RWPE1 (cell line): ENCODE results near the gene FGF14.
A peak's percentile ranks its signal among the peaks of the same experiment; 100 is the strongest.

Experiments
- CTCF ChIA-PET: fragments of 350-600 bp; sonication (Branson Sonifier 250); formaldehyde crosslinking; extraction: SDS; loops from one replicate; lab custom pipeline; 2021; lab: Yijun Ruan, JAX
- POLR2A ChIA-PET: fragments of 400-600 bp; formaldehyde crosslinking; extraction: SDS; loops from one replicate; lab custom pipeline; 2020; ENCODE audit warnings: antibody characterized with exemption; ENCODE audit not compliant: low non-redundant PET; lab: Yijun Ruan, JAX
- DNase-seq: peaks from one replicate; pipeline ENCODE4 v3.0.0; 2012; ENCODE audit warnings: low spot score
- H3K27ac ChIP-seq: fragments of 450-650 bp; 2 replicates; pipeline ENCODE4 v1.5.1; 2017
- TF ChIP-seq, protein P1 (sequence below): fragments of 450-650 bp; conservative IDR thresholded peaks from 2 replicates; pipeline ENCODE4 v1.5.1; 2017; ENCODE audit warnings: low read depth, mild to moderate bottlenecking

The FGF14 gene

DNA sequence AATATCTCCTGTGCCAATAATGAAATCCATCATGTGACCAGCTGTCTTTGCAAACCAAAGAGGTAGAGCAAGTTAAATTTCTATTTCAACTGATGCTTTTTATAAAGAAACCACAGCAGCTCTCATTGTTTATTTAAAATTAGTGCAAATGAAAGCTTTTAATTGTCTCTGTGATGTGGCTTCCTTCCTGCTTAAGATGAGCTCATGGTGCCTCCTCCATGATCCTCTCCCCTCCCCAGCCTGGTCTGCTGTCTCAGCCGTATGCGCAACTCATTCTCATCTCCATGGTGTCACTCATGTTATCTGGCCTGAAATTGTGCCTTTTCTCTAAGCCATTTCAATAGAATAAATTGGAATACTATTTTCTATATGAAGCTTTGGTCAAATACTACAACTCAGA, 270.6 kb downstream of the FGF14 start:
- DNase-seq: no peak
- CTCF ChIA-PET: interaction anchor here (1.7 kb wide), 1 partner anchor 10 kb away, joined by 9 read pairs; no protein-coding TSS in a partner anchor
- POLR2A ChIA-PET: no interaction called here
- TF ChIP-seq, protein P1, sequence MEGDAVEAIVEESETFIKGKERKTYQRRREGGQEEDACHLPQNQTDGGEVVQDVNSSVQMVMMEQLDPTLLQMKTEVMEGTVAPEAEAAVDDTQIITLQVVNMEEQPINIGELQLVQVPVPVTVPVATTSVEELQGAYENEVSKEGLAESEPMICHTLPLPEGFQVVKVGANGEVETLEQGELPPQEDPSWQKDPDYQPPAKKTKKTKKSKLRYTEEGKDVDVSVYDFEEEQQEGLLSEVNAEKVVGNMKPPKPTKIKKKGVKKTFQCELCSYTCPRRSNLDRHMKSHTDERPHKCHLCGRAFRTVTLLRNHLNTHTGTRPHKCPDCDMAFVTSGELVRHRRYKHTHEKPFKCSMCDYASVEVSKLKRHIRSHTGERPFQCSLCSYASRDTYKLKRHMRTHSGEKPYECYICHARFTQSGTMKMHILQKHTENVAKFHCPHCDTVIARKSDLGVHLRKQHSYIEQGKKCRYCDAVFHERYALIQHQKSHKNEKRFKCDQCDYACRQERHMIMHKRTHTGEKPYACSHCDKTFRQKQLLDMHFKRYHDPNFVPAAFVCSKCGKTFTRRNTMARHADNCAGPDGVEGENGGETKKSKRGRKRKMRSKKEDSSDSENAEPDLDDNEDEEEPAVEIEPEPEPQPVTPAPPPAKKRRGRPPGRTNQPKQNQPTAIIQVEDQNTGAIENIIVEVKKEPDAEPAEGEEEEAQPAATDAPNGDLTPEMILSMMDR: no peak
- no peak overlapping the region for H3K27ac ChIP-seq

DNA sequence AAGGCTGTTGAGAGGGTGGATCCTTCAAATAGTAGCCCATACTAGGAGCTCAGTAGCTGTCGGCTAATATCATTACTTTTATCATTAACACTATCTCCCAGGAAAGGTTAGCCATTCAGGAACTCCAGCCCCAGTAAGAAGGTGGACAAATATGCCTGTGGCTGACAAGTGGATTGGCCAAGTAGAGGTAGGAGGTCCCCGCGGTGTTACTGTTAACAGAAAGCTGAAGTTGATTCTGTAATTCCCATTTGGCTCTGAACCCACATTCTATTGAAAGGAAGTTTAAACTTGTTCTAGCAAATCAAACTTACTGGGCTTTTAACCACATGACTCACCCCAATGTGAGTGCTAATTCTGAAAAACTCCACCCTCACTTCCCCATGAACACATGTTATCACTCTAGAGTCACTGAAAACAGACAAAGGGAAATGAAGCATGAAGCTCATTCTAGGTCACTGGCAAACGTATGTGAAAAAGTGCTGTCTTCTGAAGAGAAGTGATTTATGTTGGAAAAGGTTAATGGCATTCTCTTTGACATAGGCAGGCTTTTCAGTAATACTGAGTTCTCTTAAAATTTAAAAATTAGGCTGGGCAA, 273.5 kb downstream of the FGF14 start:
- ChIA-PET CTCF (interaction anchor here (0.5 to 1.0 kb wide), 3 partner anchors 13 to 45 kb away, joined by 3 to 4 read pairs (median 3); no protein-coding TSS in a partner anchor), POLR2A (no interaction called here)
- TF ChIP-seq, protein P1: no peak
- H3K27ac ChIP-seq: peak overlapping the region; percentile 86
- peak; percentile 78 for DNase-seq

DNA sequence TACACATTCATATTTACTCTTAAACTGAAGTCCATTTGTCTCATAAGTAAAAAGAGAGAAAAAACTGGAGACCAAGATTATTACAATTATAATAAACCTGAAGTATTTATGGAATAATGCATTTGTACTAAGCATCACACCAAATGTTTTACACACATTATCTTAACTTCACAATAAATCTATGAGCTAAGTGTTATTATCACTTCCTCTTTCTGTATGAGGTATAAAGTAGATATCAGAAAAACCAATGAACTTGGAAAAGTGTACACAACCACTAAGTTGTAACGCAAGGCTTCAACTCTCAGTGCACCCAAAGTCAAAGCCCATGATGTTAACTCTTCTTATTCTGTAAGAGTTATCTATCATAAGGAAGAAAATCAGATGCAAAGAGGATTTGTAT, 274.7 kb downstream of the FGF14 start:
- no peak overlapping the region for H3K27ac ChIP-seq
- ChIA-PET CTCF (no interaction called here), POLR2A (no interaction called here)
- no peak for DNase-seq
- TF ChIP-seq, protein P1: no peak

DNA sequence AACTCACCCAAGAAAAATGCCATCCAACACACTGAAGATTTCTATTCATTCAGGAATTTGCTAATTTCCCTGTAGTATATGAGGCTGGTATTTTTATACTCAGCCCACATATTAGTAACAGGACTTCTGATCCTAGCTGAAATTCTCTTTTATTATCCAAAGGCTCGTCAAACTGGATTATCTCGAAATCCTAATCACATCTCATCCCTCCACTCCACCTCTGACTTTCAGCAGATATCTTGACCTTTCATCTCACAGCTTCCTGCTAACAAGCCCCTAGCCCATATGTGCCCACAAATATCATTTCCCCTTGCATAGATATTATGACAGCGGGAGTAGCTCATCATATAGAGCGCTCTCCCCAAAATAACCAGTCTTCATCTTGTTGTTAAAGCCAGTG, 279.7 kb downstream of the FGF14 start:
- H3K27ac ChIP-seq: no peak overlapping the region
- no peak for DNase-seq
- TF ChIP-seq, protein P1: no peak
- ChIA-PET CTCF (no interaction called here), POLR2A (no interaction called here)

DNA sequence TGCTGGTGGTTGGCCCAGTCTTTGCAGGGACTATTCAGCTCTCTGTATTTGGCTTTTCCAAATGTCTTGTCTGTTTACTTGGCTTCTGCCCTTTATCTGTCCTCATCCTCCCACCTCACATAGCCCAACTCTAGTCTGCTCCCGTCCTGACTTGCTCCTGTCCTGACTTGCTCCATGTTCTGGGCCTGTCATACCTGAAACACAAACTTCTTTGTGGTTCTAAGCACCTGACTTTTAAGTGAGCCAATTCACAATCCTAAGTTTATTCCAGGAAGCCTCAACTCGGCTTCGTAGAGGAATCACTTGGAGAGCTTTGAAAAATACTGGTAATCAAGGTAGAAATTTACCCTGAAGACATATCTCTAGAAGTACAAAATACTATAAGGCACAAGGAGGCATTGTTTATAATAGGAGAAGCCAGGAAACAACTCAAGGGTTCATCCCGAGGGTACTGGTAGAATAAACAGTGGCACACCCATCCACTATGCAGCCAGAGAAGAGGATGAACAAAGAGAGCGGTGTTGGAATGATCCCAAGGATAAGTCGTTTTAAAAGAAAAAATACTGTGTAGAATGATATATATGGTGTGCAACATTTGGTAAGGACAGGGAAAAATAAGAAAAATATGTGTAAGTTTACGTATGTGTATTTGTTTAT, 284.5 kb downstream of the FGF14 start:
- peak; percentile 23 for DNase-seq
- ChIA-PET POLR2A (no interaction called here), CTCF (no interaction called here)
- TF ChIP-seq, protein P1: no peak
- H3K27ac ChIP-seq: peak overlapping the region; percentile 54; the same call in 1 of the 2 replicates

DNA sequence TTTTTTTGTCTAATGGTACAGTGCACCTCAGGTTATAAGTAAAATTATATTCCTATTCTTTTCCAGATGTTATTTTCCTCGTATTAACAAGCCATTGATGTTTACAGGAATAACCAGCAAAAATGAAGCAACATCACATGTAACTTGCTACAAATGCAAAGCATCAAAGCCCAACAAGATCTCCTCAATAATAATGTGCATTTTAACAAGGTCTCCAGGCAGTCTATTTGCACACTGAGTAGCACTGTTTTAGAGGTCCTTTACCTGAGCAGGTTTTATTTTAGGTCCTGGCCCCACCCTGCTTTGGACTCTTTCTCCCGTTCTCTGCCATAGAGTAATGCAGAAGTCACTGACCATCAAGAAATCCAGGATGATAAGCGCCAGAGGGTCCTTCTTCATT, 298.4 kb downstream of the FGF14 start:
- ChIA-PET CTCF (interaction anchor here (0.7 kb wide), 1 partner anchor 15 kb away, joined by 3 read pairs; no protein-coding TSS in a partner anchor), POLR2A (no interaction called here)
- no peak for DNase-seq
- no peak overlapping the region for H3K27ac ChIP-seq
- TF ChIP-seq, protein P1: no peak
